Prostate gland (tissue), 2 donors: Measurements from ENCODE around the gene IGSF11.

Experiments
- POLR2A ChIP-seq: fragments of 450-650 bp; IDR thresholded peaks from one replicate; pipeline ENCODE4 v1.6.1; 2016; ENCODE audit warnings: antibody characterized with exemption, mild to moderate bottlenecking
- POLR2AphosphoS5 ChIP-seq: sonication (generic); formaldehyde crosslinking; IDR thresholded peaks from one replicate; pipeline ENCODE4 v1.6.1; 2017; ENCODE audit warnings: antibody characterized with exemption
- TF ChIP-seq, protein P1 (sequence below), 4 experiments: fragments of 200-600 bp in 2 of 4; fragments of 450-650 bp in 2 of 4; sonication (generic) in 2 of 4; IDR thresholded peaks; 1 replicate in 3 of 4; 2 replicates in 1 of 4; pipeline ENCODE4 v1.5.1; 2016 to 2019; ENCODE audit warnings: antibody characterized with exemption in 4 of 4, mild to moderate bottlenecking in 2 of 4, moderate library complexity in 2 of 4

DNA sequence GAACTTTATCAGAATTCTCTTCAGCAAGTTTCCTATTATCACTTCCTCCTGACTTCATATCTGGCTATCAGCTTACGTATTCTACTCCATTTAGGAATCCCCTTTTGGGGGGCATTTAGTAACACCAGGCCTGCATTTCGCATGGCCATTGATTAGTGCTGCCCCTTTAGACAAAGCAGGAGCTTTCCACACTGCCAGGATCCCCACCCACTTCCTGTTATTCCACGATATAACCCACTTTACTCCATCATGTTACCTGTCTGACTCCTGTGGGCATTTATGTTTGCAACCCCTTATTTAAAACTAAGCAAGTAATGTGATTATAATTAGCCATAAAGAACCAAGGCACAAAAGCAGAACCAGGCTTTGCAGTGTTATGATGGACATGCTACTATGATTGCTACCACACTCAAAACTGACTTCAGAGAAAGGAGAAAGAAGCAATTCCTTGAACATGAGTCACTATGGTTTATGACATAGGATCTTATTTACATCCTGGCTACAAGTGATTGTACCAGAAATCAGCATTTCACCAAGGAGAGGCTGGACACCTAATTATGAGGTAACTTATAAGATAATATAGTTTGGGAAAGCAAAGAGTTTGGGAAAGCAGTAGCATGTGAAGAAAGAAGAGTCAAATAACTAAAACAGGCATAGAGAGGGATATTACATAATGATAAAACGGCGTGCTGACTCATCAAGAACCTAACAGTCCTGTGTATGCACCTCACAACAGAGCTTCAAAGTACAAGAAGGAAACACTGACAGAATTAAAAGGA lies 96.3 kb downstream of the IGSF11 start:
- no peak for TF ChIP-seq POLR2A
- TF ChIP-seq, protein P1, sequence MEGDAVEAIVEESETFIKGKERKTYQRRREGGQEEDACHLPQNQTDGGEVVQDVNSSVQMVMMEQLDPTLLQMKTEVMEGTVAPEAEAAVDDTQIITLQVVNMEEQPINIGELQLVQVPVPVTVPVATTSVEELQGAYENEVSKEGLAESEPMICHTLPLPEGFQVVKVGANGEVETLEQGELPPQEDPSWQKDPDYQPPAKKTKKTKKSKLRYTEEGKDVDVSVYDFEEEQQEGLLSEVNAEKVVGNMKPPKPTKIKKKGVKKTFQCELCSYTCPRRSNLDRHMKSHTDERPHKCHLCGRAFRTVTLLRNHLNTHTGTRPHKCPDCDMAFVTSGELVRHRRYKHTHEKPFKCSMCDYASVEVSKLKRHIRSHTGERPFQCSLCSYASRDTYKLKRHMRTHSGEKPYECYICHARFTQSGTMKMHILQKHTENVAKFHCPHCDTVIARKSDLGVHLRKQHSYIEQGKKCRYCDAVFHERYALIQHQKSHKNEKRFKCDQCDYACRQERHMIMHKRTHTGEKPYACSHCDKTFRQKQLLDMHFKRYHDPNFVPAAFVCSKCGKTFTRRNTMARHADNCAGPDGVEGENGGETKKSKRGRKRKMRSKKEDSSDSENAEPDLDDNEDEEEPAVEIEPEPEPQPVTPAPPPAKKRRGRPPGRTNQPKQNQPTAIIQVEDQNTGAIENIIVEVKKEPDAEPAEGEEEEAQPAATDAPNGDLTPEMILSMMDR (IDR thresholded peaks at IDR 0.05): no peak
- no peak for TF ChIP-seq POLR2AphosphoS5
